ENCODE results near the gene PRSS16. TPM values are rescaled to one million over a fixed set of nuclear protein-coding genes. Genes with fewer than 3 reads are reported as not detected.
A peak's percentile ranks its signal among the peaks of the same experiment; 100 is the strongest.

PRSS16 gene
- total and polyA plus RNA-seq, 9 of the 15 experiments (the other 6 are each of a cell fraction or from before 2014, with no cell fraction given) = 4.5 to 21.3 (median 12.1) TPM

GRCh38 chr6:27297857-27298730 lies 50.6 kb downstream of the PRSS16 start (continued):
- TF ChIP-seq ZC3H8 (IDR thresholded peaks at IDR 0.05) = 0 out of 2 replicates have a peak, but pooled peaks have one; percentile 23
- TF ChIP-seq RNF2 (IDR thresholded peaks at IDR 0.05) = peak; percentile 31; the same call in 1 of the 2 replicates
- no peak for TF ChIP-seq MAFF (IDR thresholded peaks at IDR 0.05; ENCODE audit: low read length)
- TF ChIP-seq ZNF57 (CRISPR knock-in tag; IDR thresholded peaks at IDR 0.05) = no peak
- peak; percentile 26 for TF ChIP-seq TAF9B (IDR thresholded peaks at IDR 0.05; ENCODE audit: partially characterized antibody)
- peak; percentile 49; the same call in 1 of the 2 replicates for TF ChIP-seq TOE1 (IDR thresholded peaks at IDR 0.05; ENCODE audit: borderline replicate concordance)
- TF ChIP-seq TOE1 (CRISPR knock-in tag; IDR thresholded peaks at IDR 0.05; ENCODE audit: borderline replicate concordance, low read depth) = no peak
- TF ChIP-seq TEAD1 (CRISPR knock-in tag; IDR thresholded peaks at IDR 0.05) = peak in 1 of 2 experiments; percentile 88; a peak in 2 of 4 replicates
- TF ChIP-seq VEZF1 (CRISPR knock-in tag; IDR thresholded peaks at IDR 0.05) = peak; percentile 60
- no peak for TF ChIP-seq TFAM (CRISPR knock-in tag; conservative IDR thresholded peaks at IDR 0.05)
- no peak for TF ChIP-seq PBX2 (CRISPR knock-in tag; IDR thresholded peaks at IDR 0.05; ENCODE audit: low read depth)
- TF ChIP-seq PBX2 (tag; conservative IDR thresholded peaks at IDR 0.05; ENCODE audit: low read depth) = no peak
- TF ChIP-seq ZBTB17 (CRISPR knock-in tag; IDR thresholded peaks at IDR 0.05) = no peak
- TF ChIP-seq HNRNPH1 (optimal IDR thresholded peaks at IDR 0.05; ENCODE audit: low read depth, low read length) = no peak
- peak; percentile 63; the same call in 1 of the 2 replicates for TF ChIP-seq ZEB2 (IDR thresholded peaks at IDR 0.05)
- TF ChIP-seq PHTF2 (CRISPR knock-in tag; IDR thresholded peaks at IDR 0.05) = no peak
- no peak; the same call in 1 of the 2 replicates for TF ChIP-seq CBFA2T2 (conservative IDR thresholded peaks at IDR 0.05)
- no peak for TF ChIP-seq ZFP1 (CRISPR knock-in tag; IDR thresholded peaks at IDR 0.05)
- TF ChIP-seq ZNF561 (CRISPR knock-in tag; conservative IDR thresholded peaks at IDR 0.05) = no peak
- peak; percentile 78; the same call in 1 of the 2 replicates for TF ChIP-seq OTX1 (CRISPR knock-in tag; IDR thresholded peaks at IDR 0.05)
- 0 out of 4 replicates have a peak, but pooled peaks of 1 of the 2 experiments have one; percentile 40 for TF ChIP-seq SRF (CRISPR knock-in tag; IDR thresholded peaks at IDR 0.05)
- no peak for TF ChIP-seq CREB5 (CRISPR knock-in tag; IDR thresholded peaks at IDR 0.05)
- TF ChIP-seq RBBP5 (IDR thresholded peaks at IDR 0.05; ENCODE audit: borderline replicate concordance, insufficient read depth, low read length, poor library complexity, severe bottlenecking) = peak; percentile 12

Data from K562 (cell line).